Endothelial cell of umbilical vein (primary cell): ENCODE data around the gene BBX. TPM values are rescaled to one million over a fixed set of nuclear protein-coding genes. Genes with fewer than 3 reads are reported as not detected.

Experiments used
- BruUV-seq: library from RNA; stranded (reverse); fragments of 400-500 nt; replicated peaks from 2 replicates; lab custom pipeline; 2021; lab: Mats Ljungman, UMichigan
- CTCF ChIA-PET: fragments of 300-600, 350-600 bp; sonication (Branson Sonifier 250); formaldehyde crosslinking; loops from one replicate; lab custom pipeline; 2021; ENCODE audit warnings: antibody characterized with exemption, inconsistent platforms; lab: Charles Lee
- POLR2A ChIA-PET: fragments of 300-600, 350-600 bp; sonication (Branson Sonifier 250); formaldehyde crosslinking; loops from one replicate; lab custom pipeline; 2021; ENCODE audit warnings: antibody characterized with exemption, inconsistent platforms; lab: Charles Lee
- DNase-seq: peaks from one replicate; pipeline ENCODE4 v3.0.0-alpha.2; 2011; ENCODE audit warnings: low read depth, low spot score
- FAIRE-seq: peaks from 2 replicates; lab custom pipeline; 2011; peaks lifted over from hg19 to GRCh38; lab: Jason Lieb, UNC
- H2AFZ ChIP-seq: 2 replicates; pipeline ENCODE4 v1.6.0; 2012; ENCODE audit warnings: low read depth, low read length, control low read depth, inconsistent platforms
- H3K27ac ChIP-seq: 2 replicates; pipeline ENCODE4 v1.5.1; 2011; ENCODE audit warnings: low read depth, mild to moderate bottlenecking, control low read depth, low read length, moderate library complexity; ENCODE audit not compliant: insufficient read depth
- H3K27me3 ChIP-seq, 2 experiments: 2 replicates each; pipeline versions ENCODE4 v1.6.0 to v1.6.1; 2011; ENCODE audit warnings: low read length in 2 of 2, mixed read lengths in 1 of 2; ENCODE audit not compliant: control insufficient read depth in 2 of 2, insufficient read depth in 2 of 2
- H3K36me3 ChIP-seq, 2 experiments: 2 replicates in 1 of 2; 3 replicates in 1 of 2; pipeline ENCODE4 v1.5.1; 2011; ENCODE audit warnings: low read length in 2 of 2, mild to moderate bottlenecking in 1 of 2, moderate library complexity in 1 of 2; ENCODE audit not compliant: control insufficient read depth in 2 of 2, insufficient read depth in 2 of 2; ENCODE audit errors: extremely low read depth in 1 of 2
- H3K4me1 ChIP-seq: 3 replicates; pipeline ENCODE4 v1.5.1; 2011; ENCODE audit warnings: mild to moderate bottlenecking, low read length; ENCODE audit not compliant: control insufficient read depth, insufficient read depth; ENCODE audit errors: extremely low read depth
- H3K4me2 ChIP-seq: 2 replicates; pipeline ENCODE4 v1.6.1; 2011; ENCODE audit warnings: low read length, control low read depth, mixed read lengths; ENCODE audit not compliant: insufficient read depth
- H3K4me3 ChIP-seq, 3 experiments: fragments of 200-600 bp in 1 of 3; sonication (generic), shearing (Covaris generic) in 1 of 3; replicated peaks in 1 of 3; 2 replicates each; pipeline ENCODE4 v1.5.1; 2011 to 2016; ENCODE audit warnings: control low read depth in 3 of 3, low read length in 3 of 3, mild to moderate bottlenecking in 2 of 3, inconsistent platforms in 1 of 3, low read depth in 1 of 3, moderate library complexity in 1 of 3; ENCODE audit not compliant: insufficient read depth in 1 of 3
- H3K79me2 ChIP-seq: 2 replicates; pipeline ENCODE4 v1.6.0; 2012; ENCODE audit warnings: low read length, inconsistent platforms; ENCODE audit not compliant: control insufficient read depth, insufficient read depth
- H3K9ac ChIP-seq: replicated peaks from 2 replicates; pipeline ENCODE3; 2011; ENCODE audit warnings: low read length, control low read depth; ENCODE audit not compliant: insufficient read depth; ENCODE audit errors: extremely low read depth
- H3K9me1 ChIP-seq: replicated peaks from 3 replicates; pipeline ENCODE4 v1.6.0; 2011; ENCODE audit warnings: mild to moderate bottlenecking, low read length; ENCODE audit not compliant: control insufficient read depth, insufficient read depth; ENCODE audit errors: extremely low read depth
- H3K9me3 ChIP-seq: replicated peaks from 2 replicates; pipeline ENCODE4 v1.5.1; 2012; ENCODE audit warnings: low read length, inconsistent platforms; ENCODE audit not compliant: control insufficient read depth, insufficient read depth
- H4K20me1 ChIP-seq: replicated peaks from 2 replicates; pipeline ENCODE3; 2011; ENCODE audit warnings: mild to moderate bottlenecking, low read length; ENCODE audit not compliant: control insufficient read depth, insufficient read depth; ENCODE audit errors: extremely low read depth
- EZH2 ChIP-seq: IDR thresholded peaks from 2 replicates; pipeline ENCODE4 v1.6.1; 2012; ENCODE audit warnings: borderline replicate concordance, low read depth, mild to moderate bottlenecking, moderate library complexity, low read length, inconsistent platforms; ENCODE audit not compliant: severe bottlenecking
- FOS ChIP-seq: IDR thresholded peaks from 2 replicates; pipeline ENCODE4 v1.6.1; 2011; ENCODE audit warnings: mild to moderate bottlenecking, low read length, moderate library complexity, borderline replicate concordance; ENCODE audit not compliant: insufficient read depth
- GATA2 ChIP-seq: IDR thresholded peaks from 2 replicates; pipeline ENCODE4 v1.7.0; 2011; ENCODE audit warnings: low read depth, mild to moderate bottlenecking, moderate library complexity, mixed read lengths, low read length; ENCODE audit not compliant: insufficient read length, insufficient read depth
- JUN ChIP-seq: IDR thresholded peaks from 2 replicates; pipeline ENCODE4 v1.6.1; 2011; ENCODE audit warnings: borderline replicate concordance, low read depth; ENCODE audit not compliant: insufficient read length, insufficient read depth
- MAX ChIP-seq: IDR thresholded peaks from 2 replicates; pipeline ENCODE4 v1.6.1; 2011; ENCODE audit not compliant: insufficient read depth, insufficient read length
- MYC ChIP-seq: IDR thresholded peaks from one replicate; pipeline ENCODE4 v1.6.1; 2011; ENCODE audit warnings: mild to moderate bottlenecking, low read depth, low read length
- POLR2A ChIP-seq: IDR thresholded peaks from 2 replicates; pipeline ENCODE4 v1.6.1; 2012; ENCODE audit warnings: low read depth, mild to moderate bottlenecking, control low read depth, low read length
- POLR2AphosphoS5 ChIP-seq: IDR thresholded peaks from 2 replicates; pipeline ENCODE4 v1.6.1; 2012; ENCODE audit warnings: low read depth, mild to moderate bottlenecking, control low read depth, low read length, moderate library complexity; ENCODE audit not compliant: insufficient read depth
- dilution Hi-C: fragments of 300-500 bp; cut with MboI; formaldehyde crosslinking; loops from one replicate; pipeline ENCODE4 v1.15.0; 2019; ENCODE audit warnings: low sequenced_read_pairs; ENCODE audit not compliant: extremely low pct_ligation_motif_present
- intact Hi-C: fragments of 100-400 bp; cut with micrococcal nuclease; formaldehyde crosslinking; loops from one replicate; pipeline ENCODE4 v1.10.0; 2022
- polyA plus RNA-seq, 4 experiments: library from polyadenylated mRNA; depleted of rRNA in 3 of 4; stranded (reverse) in 3 of 4; unstranded in 1 of 4; fragments of >200 nt; gene quantifications; 2 replicates each; pipeline versions ENCODE4 v1.2.1 to v1.2.3, GENCODE V29; 2011 to 2012; ENCODE audit warnings: missing spikeins in 1 of 4
- total RNA-seq: library from RNA; stranded (reverse); gene quantifications from 2 replicates; pipeline ENCODE4 v1.2.3, GENCODE V29; 2021
- TF ChIP-seq, protein P1 (sequence below), 2 donors: IDR thresholded peaks; 1 replicate in 1 of 2; 2 replicates in 1 of 2; pipeline ENCODE4 v1.5.1; 2011; ENCODE audit warnings: low read length in 2 of 2, mild to moderate bottlenecking in 2 of 2, moderate library complexity in 2 of 2, control low read depth in 1 of 2, inconsistent platforms in 1 of 2, low read depth in 1 of 2; ENCODE audit not compliant: insufficient read depth in 1 of 2; ENCODE audit errors: extremely low read depth in 1 of 2

BBX gene
- total and polyA plus RNA-seq, 2 donors (not counting 3 experiments of a cell fraction or from before 2014, with no cell fraction given), result 21.4 to 43.4 TPM

DNA sequence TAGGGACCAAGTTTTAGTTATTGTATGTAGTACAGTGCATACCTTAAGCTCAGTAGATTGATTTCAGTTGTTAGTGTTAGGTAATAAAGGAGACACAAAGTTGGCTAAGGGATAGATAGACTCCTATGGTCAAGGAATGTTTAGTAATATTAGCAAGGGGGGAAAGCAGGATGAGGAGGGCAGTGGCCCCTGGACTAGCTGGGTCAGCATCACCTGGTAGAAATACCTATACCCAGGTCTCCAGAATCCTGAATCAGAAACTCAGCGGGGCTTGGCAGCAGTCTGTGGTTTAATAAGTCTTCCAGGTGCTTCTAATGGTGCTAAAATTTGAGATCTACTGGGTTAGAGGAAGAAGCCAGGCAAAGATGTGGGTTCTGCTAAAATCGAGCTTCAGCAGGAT lies 35.0 kb downstream of the BBX start:
- H3K9me1 ChIP-seq, result no peaks in the 10 kb centered on the region
- H4K20me1 ChIP-seq, result no peaks in the 10 kb centered on the region
- no peak overlapping the region for H3K4me2 ChIP-seq
- intact Hi-C loops (no loop called here), dilution Hi-C loops (no loop called here)
- ChIA-PET CTCF (interaction anchor here (1.2 to 1.6 kb wide), 2 partner anchors 12 to 19 kb away, joined by 3 to 5 read pairs; no protein-coding TSS in a partner anchor), POLR2A (no interaction called here)
- H3K9me3 ChIP-seq, result no peaks in the 10 kb centered on the region
- H3K9ac ChIP-seq, result no peak overlapping the region
- no peaks in the 10 kb centered on the region for H3K36me3 ChIP-seq
- H2AFZ ChIP-seq, result no peak overlapping the region
- DNase-seq (no peak), FAIRE-seq (no peak)
- no peaks in the 10 kb centered on the region for H3K27me3 ChIP-seq
- no TSS peak for BruUV-seq
- no peak overlapping the region for H3K4me3 ChIP-seq
- H3K27ac ChIP-seq, result no peak overlapping the region
- H3K79me2 ChIP-seq, result no peaks in the 10 kb centered on the region
- TF ChIP-seq POLR2AphosphoS5, result no peak
- TF ChIP-seq JUN, result no peak
- no peak for TF ChIP-seq FOS
- no peak for TF ChIP-seq MYC
- TF ChIP-seq EZH2, result no peak
- TF ChIP-seq, protein P1, sequence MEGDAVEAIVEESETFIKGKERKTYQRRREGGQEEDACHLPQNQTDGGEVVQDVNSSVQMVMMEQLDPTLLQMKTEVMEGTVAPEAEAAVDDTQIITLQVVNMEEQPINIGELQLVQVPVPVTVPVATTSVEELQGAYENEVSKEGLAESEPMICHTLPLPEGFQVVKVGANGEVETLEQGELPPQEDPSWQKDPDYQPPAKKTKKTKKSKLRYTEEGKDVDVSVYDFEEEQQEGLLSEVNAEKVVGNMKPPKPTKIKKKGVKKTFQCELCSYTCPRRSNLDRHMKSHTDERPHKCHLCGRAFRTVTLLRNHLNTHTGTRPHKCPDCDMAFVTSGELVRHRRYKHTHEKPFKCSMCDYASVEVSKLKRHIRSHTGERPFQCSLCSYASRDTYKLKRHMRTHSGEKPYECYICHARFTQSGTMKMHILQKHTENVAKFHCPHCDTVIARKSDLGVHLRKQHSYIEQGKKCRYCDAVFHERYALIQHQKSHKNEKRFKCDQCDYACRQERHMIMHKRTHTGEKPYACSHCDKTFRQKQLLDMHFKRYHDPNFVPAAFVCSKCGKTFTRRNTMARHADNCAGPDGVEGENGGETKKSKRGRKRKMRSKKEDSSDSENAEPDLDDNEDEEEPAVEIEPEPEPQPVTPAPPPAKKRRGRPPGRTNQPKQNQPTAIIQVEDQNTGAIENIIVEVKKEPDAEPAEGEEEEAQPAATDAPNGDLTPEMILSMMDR (IDR thresholded peaks at IDR 0.05; ENCODE audit: extremely low read depth in 1 of 2, insufficient read depth in 1 of 2, low read depth in 1 of 2, low read length in 2 of 2), result no peak
- no peak for TF ChIP-seq GATA2
- TF ChIP-seq MAX, result no peak
- no peak for TF ChIP-seq POLR2A
- no peaks in the 10 kb centered on the region for H3K4me1 ChIP-seq
